Natural killer cell treated with Interleukin-12 subunit alpha and Interleukin-12 subunit beta and Interleukin-15 and Interleukin-18, amount 100 ng/mL, for 72 hours (primary cell): ENCODE data around the gene DPT. TPM values are rescaled to one million over a fixed set of nuclear protein-coding genes. Genes with fewer than 3 reads are reported as not detected.

Experiments
- ATAC-seq, 2 donors: fragments of 150-1000 bp; cut with Tn5 transposase in 1 of 2; sonication (Bioruptor Pico), chemical (Tn5 transposase) in 1 of 2; 2 replicates each; pipeline ENCODE4 v1.10.0; 2021
- DNase-seq: peaks from one replicate; pipeline ENCODE4 v3.0.0; 2022; ENCODE audit warnings: low spot score
- H3K27ac Mint-ChIP-seq, 2 donors: 1 replicate in 1 of 2; 2 replicates in 1 of 2; pipeline ENCODE4 v1.8.0; 2022; ENCODE audit warnings: mixed read lengths in 2 of 2, mild to moderate bottlenecking in 1 of 2, moderate library complexity in 1 of 2
- H3K27me3 Mint-ChIP-seq, 2 donors: 1 replicate in 1 of 2; 2 replicates in 1 of 2; pipeline ENCODE4 v1.8.0; 2022; ENCODE audit warnings: mixed read lengths in 2 of 2
- H3K36me3 Mint-ChIP-seq: one replicate; pipeline ENCODE4 v1.8.0; 2022; ENCODE audit warnings: mixed read lengths
- H3K4me1 Mint-ChIP-seq, 2 donors: 1 replicate in 1 of 2; 2 replicates in 1 of 2; pipeline ENCODE4 v1.8.0; 2022; ENCODE audit warnings: low read depth in 2 of 2, mixed read lengths in 2 of 2, mild to moderate bottlenecking in 1 of 2
- H3K4me3 Mint-ChIP-seq: one replicate; pipeline ENCODE4 v1.8.0; 2022; ENCODE audit warnings: mixed read lengths
- H3K9me3 Mint-ChIP-seq: 2 replicates; pipeline ENCODE4 v1.8.0; 2022; ENCODE audit warnings: mixed read lengths
- total RNA-seq, 2 donors: library from RNA; stranded (reverse); gene quantifications; one replicate each; pipeline ENCODE4 v1.2.3, GENCODE V29; 2022

DPT gene
- total RNA-seq, 2 donors from 2014 or later, result not detected

DNA sequence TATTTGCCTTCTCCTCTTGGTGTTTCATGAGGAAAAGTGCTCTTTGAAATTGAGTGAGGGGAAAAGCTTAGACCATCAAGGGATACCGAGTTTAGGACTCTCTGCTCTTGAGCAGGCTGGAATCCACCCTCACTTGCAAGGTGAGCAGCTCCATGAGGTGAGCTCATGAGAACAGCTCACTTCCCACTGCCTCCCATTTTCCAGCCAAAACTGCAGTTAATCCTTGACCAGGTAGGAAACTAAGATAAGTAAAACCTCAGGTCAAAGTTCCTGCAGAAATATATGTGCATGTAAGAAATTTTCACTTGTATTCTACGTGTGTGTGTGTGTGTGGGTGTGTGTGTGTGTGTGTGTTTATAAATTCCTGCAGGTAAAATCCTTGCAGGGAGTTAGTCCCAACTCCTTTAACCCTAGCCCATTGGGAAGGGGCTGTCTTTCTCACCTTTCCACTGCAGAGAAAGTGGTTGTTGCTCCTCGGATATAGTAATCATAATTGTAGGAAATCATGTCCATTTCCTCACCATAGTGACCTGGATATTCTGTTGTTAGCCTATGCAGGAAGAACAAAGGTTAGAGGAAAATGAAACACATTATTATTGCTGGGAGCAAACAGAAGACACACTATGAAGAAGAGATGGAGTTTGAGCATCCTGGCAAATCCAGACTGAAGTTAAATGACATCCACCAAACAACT, 28.3 kb downstream of the DPT start:
- no peaks in the 10 kb centered on the region for H3K9me3 Mint-ChIP-seq
- peaks cover 8 to 19% of the 10 kb centered on the region in 2 donors for H3K27me3 Mint-ChIP-seq
- no peak for ATAC-seq
- no peak for DNase-seq
- H3K4me3 Mint-ChIP-seq, result no peak overlapping the region
- H3K27ac Mint-ChIP-seq, result no peak overlapping the region
- no peaks in the 10 kb centered on the region for H3K36me3 Mint-ChIP-seq
- no peaks in the 10 kb centered on the region for H3K4me1 Mint-ChIP-seq

DNA sequence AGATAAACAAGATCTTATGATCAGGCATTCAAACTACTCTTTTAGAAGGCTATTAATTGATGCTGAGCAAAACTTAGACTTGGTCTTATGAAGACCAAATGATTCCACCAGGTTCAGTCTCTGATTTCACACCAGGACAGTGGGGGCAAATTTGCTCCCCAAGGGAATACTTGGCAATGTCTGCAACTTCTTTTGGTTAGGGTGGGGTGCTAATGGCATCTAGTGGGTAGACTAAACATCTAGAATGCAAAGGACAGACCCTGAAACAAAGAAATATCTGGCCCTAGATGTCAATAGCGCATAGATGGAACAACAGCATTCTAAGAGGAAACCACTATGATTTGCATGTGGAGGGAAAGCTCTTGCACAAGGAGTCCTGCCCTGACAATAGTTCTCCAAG, 30.6 kb downstream of the DPT start:
- no peak overlapping the region for H3K4me3 Mint-ChIP-seq
- H3K27ac Mint-ChIP-seq, result no peak overlapping the region
- no peaks in the 10 kb centered on the region for H3K4me1 Mint-ChIP-seq
- peaks cover 2 to 9% of the 10 kb centered on the region in 2 donors for H3K27me3 Mint-ChIP-seq
- DNase-seq (no peak), ATAC-seq (no peak)
- H3K36me3 Mint-ChIP-seq, result no peaks in the 10 kb centered on the region
- no peaks in the 10 kb centered on the region for H3K9me3 Mint-ChIP-seq

DNA sequence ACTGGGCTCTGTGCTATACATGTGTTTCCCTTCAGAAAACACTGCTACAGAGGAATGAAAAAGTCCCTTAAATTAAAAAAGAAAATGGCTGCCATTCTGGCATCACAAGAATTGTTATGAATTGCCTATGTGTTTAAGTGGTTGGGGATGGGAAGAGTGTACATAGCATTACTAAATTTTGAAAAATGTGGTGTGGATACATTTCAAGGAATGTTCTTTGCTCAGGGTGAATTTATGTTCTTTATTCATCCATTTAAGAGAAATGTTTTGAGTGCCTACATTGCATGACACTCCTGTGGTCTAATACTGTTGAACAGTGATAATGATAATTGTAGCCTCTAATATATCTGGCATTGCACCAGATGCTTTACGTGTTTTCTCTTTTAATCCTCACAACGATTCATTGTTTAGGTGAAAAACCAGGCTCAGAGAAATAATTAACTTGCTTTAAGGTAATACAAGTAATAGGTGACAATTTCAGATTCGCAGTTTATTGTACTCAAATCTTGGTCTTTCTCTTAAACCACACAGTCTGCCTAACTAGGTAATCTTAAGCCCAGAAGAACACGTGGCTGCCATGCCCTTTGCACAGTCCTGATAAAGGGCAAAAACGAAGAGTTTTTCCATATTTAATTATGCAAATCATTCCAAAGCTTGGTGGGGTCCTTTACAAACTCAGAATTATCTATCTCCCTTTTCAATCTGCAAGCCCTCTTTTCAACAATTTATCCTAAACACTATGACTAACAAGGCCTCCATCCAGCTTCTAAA, 31.5 kb downstream of the DPT start:
- H3K27me3 Mint-ChIP-seq, result peaks cover 2 to 7% of the 10 kb centered on the region in 2 donors
- DNase-seq, result no peak
- no peaks in the 10 kb centered on the region for H3K9me3 Mint-ChIP-seq
- no peak for ATAC-seq
- H3K4me3 Mint-ChIP-seq, result no peak overlapping the region
- H3K36me3 Mint-ChIP-seq, result no peaks in the 10 kb centered on the region
- no peaks in the 10 kb centered on the region for H3K4me1 Mint-ChIP-seq
- no peak overlapping the region for H3K27ac Mint-ChIP-seq

DNA sequence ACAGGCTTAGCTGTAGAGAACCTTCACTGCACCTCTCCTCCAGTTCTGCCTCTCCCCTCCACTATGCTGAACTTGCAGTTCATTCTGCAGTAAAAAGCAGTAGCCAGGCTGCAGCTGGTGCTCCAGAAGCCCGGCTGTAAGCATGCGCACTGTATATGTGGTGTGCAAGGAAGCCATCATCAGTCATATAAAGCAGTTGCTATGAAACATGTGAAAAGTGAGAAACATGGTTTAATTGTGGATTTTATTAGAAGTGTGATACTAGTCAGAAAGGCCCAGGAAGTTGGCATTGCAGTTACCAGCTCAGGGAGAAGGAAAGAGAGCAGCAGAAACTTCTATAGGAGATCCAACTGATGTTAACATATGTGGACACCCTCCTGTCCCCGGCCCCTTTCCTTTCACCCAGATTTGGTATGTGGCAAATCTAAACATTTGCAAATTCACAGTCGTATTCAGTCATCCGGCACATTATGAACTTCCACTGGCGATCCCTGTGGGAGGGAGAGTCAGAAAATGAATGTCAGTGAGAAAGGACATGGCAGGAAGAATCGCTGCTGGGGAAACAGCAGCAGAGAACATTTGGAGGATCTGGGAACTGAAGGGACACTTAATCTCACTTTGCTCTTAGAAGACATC, 32.8 kb downstream of the DPT start:
- DNase-seq, result no peak
- no peaks in the 10 kb centered on the region for H3K9me3 Mint-ChIP-seq
- no peak for ATAC-seq
- no peak overlapping the region for H3K4me3 Mint-ChIP-seq
- H3K36me3 Mint-ChIP-seq, result no peaks in the 10 kb centered on the region
- H3K27me3 Mint-ChIP-seq, result no peaks in the 10 kb centered on the region
- H3K27ac Mint-ChIP-seq, result no peak overlapping the region
- no peaks in the 10 kb centered on the region for H3K4me1 Mint-ChIP-seq

DNA sequence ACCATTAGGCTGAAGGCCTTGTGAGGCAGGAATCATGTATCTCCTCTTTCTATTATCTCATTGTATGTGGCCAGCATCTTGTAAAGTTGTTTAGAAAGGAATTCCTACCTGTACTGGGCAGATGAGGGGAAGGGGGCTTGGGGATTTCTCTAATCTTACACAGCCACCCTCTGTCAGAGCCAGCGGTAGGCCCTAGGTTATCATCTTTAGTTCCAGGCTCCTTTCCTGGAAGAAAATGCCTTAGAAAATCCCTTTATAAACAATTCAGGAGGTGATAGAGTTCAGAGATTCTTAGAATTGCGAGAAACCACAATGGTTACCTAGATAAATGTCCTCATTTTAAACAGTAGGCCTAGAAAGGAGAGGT, 35.2 kb downstream of the DPT start:
- no peaks in the 10 kb centered on the region for H3K4me1 Mint-ChIP-seq

DNA sequence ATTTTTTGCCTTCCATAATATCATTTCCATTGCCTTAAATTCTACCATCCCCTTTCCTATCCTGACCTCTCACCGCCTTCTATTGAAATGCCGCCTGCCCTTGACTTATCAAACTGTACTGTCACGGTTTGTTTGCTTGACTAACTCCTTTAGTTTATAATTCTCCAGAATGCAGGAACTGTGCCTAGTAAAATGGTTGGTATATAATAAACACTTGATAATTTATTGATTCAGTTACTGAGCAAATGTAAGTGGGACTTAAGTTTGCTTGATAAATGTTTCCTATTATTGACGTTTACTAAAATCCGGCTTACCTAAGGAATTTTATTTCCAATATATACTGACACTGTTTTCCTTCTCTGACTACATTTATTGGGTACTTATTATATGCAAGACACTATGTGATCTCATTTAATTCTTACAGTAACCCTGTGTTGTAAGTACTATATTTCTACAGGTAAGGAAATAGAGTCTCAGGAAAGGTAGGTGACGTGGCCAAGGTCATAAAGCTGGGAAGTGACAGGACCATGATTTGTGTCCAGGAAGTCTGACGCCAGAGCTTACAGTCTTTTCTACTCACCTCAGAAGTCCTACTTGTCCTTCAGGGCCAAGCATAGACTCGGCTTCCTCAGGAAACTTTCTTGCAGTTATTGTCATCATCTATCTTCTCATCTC, 35.7 kb downstream of the DPT start:
- no peak overlapping the region for H3K4me3 Mint-ChIP-seq
- no peaks in the 10 kb centered on the region for H3K4me1 Mint-ChIP-seq
- no peaks in the 10 kb centered on the region for H3K36me3 Mint-ChIP-seq
- DNase-seq, result no peak
- no peak for ATAC-seq
- H3K27ac Mint-ChIP-seq, result no peak overlapping the region
- H3K9me3 Mint-ChIP-seq, result no peaks in the 10 kb centered on the region
- H3K27me3 Mint-ChIP-seq, result peaks cover 5 to 8% of the 10 kb centered on the region in 2 donors

More for the DNA sequence above, 35.2 kb downstream of the DPT start:
- DNase-seq (no peak), ATAC-seq (no peak)
- H3K9me3 Mint-ChIP-seq, result no peaks in the 10 kb centered on the region
- H3K27me3 Mint-ChIP-seq, result peaks cover 5 to 8% of the 10 kb centered on the region in 2 donors
- H3K4me3 Mint-ChIP-seq, result no peak overlapping the region
- no peaks in the 10 kb centered on the region for H3K36me3 Mint-ChIP-seq
- H3K27ac Mint-ChIP-seq, result no peak overlapping the region

DNA sequence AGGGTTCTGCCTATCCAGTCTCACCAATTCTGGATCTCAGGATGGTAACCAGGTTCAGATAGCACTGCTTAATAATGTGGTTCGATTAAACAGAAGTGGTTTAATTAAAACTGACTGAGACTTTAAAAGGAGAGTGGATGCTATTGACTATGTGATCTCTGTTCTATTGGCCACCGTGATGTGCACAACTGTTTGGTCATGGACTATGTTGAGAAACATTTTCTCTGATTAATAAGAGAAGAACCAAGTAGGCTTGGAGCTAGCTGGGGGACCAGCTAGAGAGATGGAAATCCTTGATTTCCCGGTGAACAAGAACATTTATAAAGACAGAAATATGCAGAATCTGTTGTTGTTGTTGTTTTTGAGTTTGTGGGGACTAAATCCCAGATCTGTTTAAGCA, 36.5 kb downstream of the DPT start:
- peaks cover 5 to 8% of the 10 kb centered on the region in 2 donors for H3K27me3 Mint-ChIP-seq
- DNase-seq, result no peak

DNA sequence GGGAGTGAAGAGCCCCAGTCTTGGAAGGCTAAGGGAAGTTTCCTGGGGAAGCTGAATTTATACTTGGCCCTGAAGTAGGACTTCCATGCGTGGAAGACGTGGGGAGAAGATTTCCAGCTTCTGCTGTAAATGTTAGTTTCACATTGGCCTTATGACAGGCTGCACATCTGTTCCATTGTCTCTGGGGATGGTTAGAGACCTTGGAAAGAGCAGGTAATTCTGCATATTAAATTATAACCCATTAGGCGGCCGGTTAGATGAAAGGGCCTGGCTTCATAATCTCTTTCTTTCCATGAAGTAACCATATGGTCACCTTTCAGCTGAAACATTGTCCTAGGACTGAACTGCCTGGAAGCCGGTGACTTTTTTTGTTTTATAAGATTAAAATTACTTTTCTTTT, 37.5 kb downstream of the DPT start:
- no peaks in the 10 kb centered on the region for H3K9me3 Mint-ChIP-seq

More for the DNA sequence above, 36.5 kb downstream of the DPT start:
- no peak for ATAC-seq
- H3K27ac Mint-ChIP-seq, result no peak overlapping the region
- H3K4me1 Mint-ChIP-seq, result no peaks in the 10 kb centered on the region
- no peaks in the 10 kb centered on the region for H3K36me3 Mint-ChIP-seq
- H3K4me3 Mint-ChIP-seq, result no peak overlapping the region
- no peaks in the 10 kb centered on the region for H3K9me3 Mint-ChIP-seq

DNA sequence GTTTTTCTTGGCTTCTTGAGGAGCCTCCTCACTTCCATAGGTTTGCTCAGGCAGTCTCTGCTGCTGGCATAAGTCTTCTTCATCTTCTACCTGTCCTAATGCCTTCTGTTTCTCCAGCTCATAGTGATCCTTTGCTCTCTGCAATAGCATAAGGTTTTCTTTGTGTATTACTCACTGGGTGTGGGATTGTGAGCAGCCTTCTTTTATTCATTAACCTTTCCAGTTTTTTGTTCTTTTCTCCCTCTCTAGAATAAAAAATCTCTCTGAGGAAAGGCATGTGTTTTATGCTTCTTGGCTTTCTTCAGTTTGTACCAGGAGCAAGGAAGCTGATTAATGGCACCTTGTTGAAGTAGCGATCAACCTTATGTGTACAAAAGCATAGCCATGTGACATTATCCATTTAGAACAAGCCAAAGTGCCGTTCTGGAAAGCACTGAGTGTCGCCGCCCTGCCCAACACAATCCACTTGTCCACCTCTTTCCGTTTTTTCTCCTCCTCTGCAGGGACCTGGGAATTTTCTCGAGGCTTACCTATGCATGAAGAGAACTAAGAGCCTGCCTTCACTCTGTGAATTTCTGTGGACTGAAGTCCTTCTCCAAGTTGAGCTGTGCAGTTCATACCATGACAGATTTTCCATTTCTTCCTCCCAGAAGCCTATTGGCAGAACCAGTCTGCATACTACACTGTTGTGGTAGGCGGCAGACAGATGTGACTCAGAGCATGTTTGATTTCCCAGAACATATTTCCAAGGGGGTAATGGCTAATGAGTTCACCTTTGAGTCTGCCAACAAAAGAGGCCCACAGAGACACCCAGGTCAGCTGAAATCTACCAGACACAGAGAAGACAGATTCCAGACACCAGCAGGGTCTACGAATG, 39.0 kb downstream of the DPT start:
- Mint-ChIP-seq H3K27ac (no peak overlapping the region), H3K4me1 (no peaks in the 10 kb centered on the region), H3K27me3 (peaks cover 8 to 12% of the 10 kb centered on the region in 2 donors), H3K9me3 (no peaks in the 10 kb centered on the region), H3K4me3 (no peak overlapping the region), H3K36me3 (no peaks in the 10 kb centered on the region)
- ATAC-seq (no peak), DNase-seq (no peak)

More for the DNA sequence above, 37.5 kb downstream of the DPT start:
- Mint-ChIP-seq H3K27me3 (peaks cover 8 to 12% of the 10 kb centered on the region in 2 donors), H3K4me3 (no peak overlapping the region), H3K27ac (no peak overlapping the region), H3K36me3 (no peaks in the 10 kb centered on the region), H3K4me1 (no peaks in the 10 kb centered on the region)
- DNase-seq, result no peak
- ATAC-seq, result no peak

DNA sequence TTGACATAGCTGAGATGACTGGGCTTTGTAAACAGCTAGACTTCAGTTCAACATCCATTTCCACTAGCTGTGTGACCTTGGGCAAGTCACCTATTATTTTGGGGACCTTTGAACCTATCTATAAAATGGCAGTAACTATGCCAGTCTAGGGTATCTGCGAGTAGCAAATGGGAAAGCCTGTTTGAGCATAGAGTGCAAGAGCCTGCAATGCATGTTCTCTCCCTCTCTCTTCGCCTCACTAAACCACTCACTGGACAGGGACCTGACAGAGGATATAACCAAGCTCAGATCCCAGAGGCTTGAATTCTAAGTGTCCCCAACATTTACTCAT, 39.7 kb downstream of the DPT start:
- H3K4me1 Mint-ChIP-seq, result no peaks in the 10 kb centered on the region
- no peak for ATAC-seq
- H3K4me3 Mint-ChIP-seq, result no peak overlapping the region
- H3K9me3 Mint-ChIP-seq, result no peaks in the 10 kb centered on the region
- no peaks in the 10 kb centered on the region for H3K36me3 Mint-ChIP-seq
- no peak overlapping the region for H3K27ac Mint-ChIP-seq
- peaks cover 8 to 12% of the 10 kb centered on the region in 2 donors for H3K27me3 Mint-ChIP-seq
- no peak for DNase-seq

DNA sequence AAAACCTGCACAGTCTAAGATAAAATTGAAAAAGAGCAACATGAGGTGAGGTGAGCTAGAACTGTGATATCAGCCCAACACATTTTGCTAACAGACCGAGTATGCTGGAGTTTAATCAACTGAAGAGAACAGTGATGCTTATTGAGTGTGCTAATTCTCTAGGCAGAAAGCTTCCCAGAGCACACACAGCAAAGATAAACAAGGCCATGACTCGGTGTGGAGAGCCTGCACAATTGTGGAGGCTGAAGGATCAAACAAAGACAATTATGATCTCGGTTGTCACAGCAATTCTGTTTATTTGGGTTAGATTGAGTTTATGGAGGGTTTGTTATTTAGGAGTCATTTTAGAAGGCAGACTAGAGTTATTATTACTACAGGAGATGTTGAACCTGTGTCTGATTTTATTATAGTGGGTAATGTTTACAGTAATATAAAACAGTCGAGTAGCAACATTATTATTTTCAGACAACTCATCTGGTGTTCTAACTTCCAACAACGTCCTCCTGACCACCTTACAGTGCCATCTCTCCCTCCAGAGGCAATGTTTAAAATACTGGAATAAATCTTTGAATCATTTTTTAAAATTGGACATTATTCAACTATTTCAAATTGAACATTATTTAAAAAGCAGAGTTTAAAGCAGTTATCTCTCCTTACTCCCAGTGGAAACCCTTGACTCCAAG, 40.2 kb downstream of the DPT start:
- H3K4me3 Mint-ChIP-seq, result no peak overlapping the region
- DNase-seq (no peak), ATAC-seq (no peak)
- H3K27ac Mint-ChIP-seq, result no peak overlapping the region
- no peaks in the 10 kb centered on the region for H3K9me3 Mint-ChIP-seq
- no peaks in the 10 kb centered on the region for H3K4me1 Mint-ChIP-seq
- H3K27me3 Mint-ChIP-seq, result peaks cover 8 to 12% of the 10 kb centered on the region in 2 donors
- no peaks in the 10 kb centered on the region for H3K36me3 Mint-ChIP-seq

DNA sequence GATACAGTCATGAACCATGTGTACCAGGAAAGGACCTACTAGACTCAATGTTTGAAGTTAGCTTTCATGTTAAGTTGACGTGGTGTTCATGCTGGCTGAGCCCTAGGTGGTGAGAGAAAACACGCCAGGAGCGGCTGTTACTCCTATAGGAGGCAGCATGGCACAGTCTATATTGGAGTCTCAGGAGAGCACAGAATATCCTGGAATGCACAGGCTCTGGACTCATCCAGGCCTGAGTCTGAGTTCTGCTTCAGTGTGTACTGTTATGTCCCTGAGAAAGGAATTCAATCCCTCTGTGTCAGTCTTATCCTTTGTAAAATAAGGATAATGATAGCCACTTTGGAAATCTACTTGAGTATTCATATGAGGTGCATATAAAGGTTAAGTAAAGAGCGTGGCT, 41.2 kb downstream of the DPT start:
- no peak for ATAC-seq
- no peaks in the 10 kb centered on the region for H3K9me3 Mint-ChIP-seq
- H3K4me3 Mint-ChIP-seq, result no peak overlapping the region
- H3K27ac Mint-ChIP-seq, result no peak overlapping the region
- peaks cover 12 to 15% of the 10 kb centered on the region in 2 donors for H3K27me3 Mint-ChIP-seq
- DNase-seq, result no peak
- H3K4me1 Mint-ChIP-seq, result no peaks in the 10 kb centered on the region
- H3K36me3 Mint-ChIP-seq, result peaks cover 4% of the 10 kb centered on the region

DNA sequence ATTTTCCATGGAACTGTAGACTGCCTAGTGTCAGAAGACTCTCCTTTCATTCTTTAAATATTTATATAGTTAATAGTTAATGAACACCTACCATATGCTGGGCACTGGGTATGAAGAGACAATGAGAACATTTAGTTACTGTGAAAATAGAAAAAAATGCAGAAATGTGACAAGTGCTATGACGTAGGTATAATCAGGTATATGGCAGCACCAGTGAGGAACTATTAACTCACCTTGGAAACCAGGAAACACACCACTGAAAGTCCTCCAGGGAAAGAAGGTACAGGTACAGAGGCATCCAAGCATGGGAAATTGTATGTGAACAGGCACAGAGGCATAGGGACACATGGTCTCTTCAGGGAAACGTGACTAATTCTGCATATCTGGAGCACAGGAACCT, 42.3 kb downstream of the DPT start:
- DNase-seq (no peak), ATAC-seq (no peak)
- Mint-ChIP-seq H3K27me3 (peaks cover 19 to 24% of the 10 kb centered on the region in 2 donors), H3K4me3 (no peak overlapping the region), H3K9me3 (peaks cover 4% of the 10 kb centered on the region), H3K36me3 (peaks cover 16% of the 10 kb centered on the region), H3K27ac (no peak overlapping the region), H3K4me1 (no peaks in the 10 kb centered on the region)
